H9 (cell line): Measurements from ENCODE around the gene SLC24A3. TPM values are rescaled to one million over a fixed set of nuclear protein-coding genes. Genes with fewer than 3 reads are reported as not detected.

ENCODE experiments used
- DNase-seq: peaks from one replicate; pipeline ENCODE4 v3.0.0-alpha.2; 2017
- H2AFZ ChIP-seq: one replicate; pipeline ENCODE4 v1.6.1; 2013; ENCODE audit warnings: mild to moderate bottlenecking, low read length, control low read depth, moderate library complexity
- H2AK5ac ChIP-seq: 2 replicates; pipeline ENCODE4 v1.6.1; 2013; ENCODE audit warnings: low read length, control low read depth, mixed read lengths; ENCODE audit not compliant: insufficient read length
- H2BK120ac ChIP-seq: one replicate; pipeline ENCODE4 v1.6.1; 2013; ENCODE audit warnings: low read depth, mild to moderate bottlenecking, low read length, control low read depth, inconsistent platforms; ENCODE audit not compliant: poor library complexity, severe bottlenecking
- H2BK12ac ChIP-seq: 2 replicates; pipeline ENCODE4 v1.6.1; 2013; ENCODE audit warnings: low read length, control low read depth, mixed read lengths, low read depth; ENCODE audit not compliant: insufficient read length
- H2BK15ac ChIP-seq: 2 replicates; pipeline ENCODE4 v1.6.1; 2013; ENCODE audit warnings: low read depth, low read length, control low read depth
- H2BK20ac ChIP-seq: one replicate; pipeline ENCODE4 v1.6.1; 2013; ENCODE audit warnings: low read depth, mild to moderate bottlenecking, low read length, control low read depth, inconsistent platforms; ENCODE audit not compliant: poor library complexity, severe bottlenecking
- H2BK5ac ChIP-seq: 2 replicates; pipeline ENCODE4 v1.6.1; 2013; ENCODE audit warnings: low read length, control low read depth, mixed read lengths; ENCODE audit not compliant: insufficient read length
- H3K14ac ChIP-seq: 2 replicates; pipeline ENCODE4 v1.6.1; 2013; ENCODE audit warnings: low read length, control low read depth; ENCODE audit not compliant: insufficient read depth
- H3K18ac ChIP-seq: 2 replicates; pipeline ENCODE4 v1.6.1; 2013; ENCODE audit warnings: low read depth, mild to moderate bottlenecking, mixed read lengths, low read length, control low read depth; ENCODE audit not compliant: insufficient read length
- H3K23ac ChIP-seq: 2 replicates; pipeline ENCODE4 v1.6.1; 2013; ENCODE audit warnings: low read length, control low read depth, mixed read lengths, low read depth; ENCODE audit not compliant: insufficient read length
- H3K23me2 ChIP-seq: 2 replicates; pipeline ENCODE4 v1.6.1; 2013; ENCODE audit warnings: low read depth, mild to moderate bottlenecking, mixed read lengths, low read length, control low read depth; ENCODE audit not compliant: insufficient read length, poor library complexity, severe bottlenecking
- H3K27ac ChIP-seq: 2 replicates; pipeline ENCODE4 v1.5.1; 2013; ENCODE audit warnings: low read length, control low read depth, mixed read lengths, low read depth; ENCODE audit not compliant: insufficient read length
- H3K27me3 ChIP-seq: 2 replicates; pipeline ENCODE4 v1.6.1; 2013; ENCODE audit warnings: low read length, control low read depth, inconsistent platforms; ENCODE audit not compliant: insufficient read depth
- H3K4ac ChIP-seq: 2 replicates; pipeline ENCODE4 v1.6.1; 2013; ENCODE audit warnings: low read depth, mild to moderate bottlenecking, control low read depth, inconsistent platforms, low read length, moderate library complexity
- H3K4me1 ChIP-seq: 2 replicates; pipeline ENCODE4 v1.6.1; 2013; ENCODE audit warnings: low read length, control low read depth, inconsistent platforms; ENCODE audit not compliant: insufficient read depth
- H3K4me2 ChIP-seq: 2 replicates; pipeline ENCODE4 v1.6.1; 2013; ENCODE audit warnings: low read length, control low read depth, mixed read lengths; ENCODE audit not compliant: insufficient read length, insufficient read depth
- H3K56ac ChIP-seq: 2 replicates; pipeline ENCODE4 v1.6.1; 2013; ENCODE audit warnings: low read depth, mild to moderate bottlenecking, mixed read lengths, low read length, control low read depth; ENCODE audit not compliant: insufficient read length
- H3K79me1 ChIP-seq: 2 replicates; pipeline ENCODE4 v1.6.1; 2013; ENCODE audit warnings: low read depth, mild to moderate bottlenecking, moderate library complexity, low read length, control low read depth, inconsistent platforms; ENCODE audit not compliant: insufficient read depth, poor library complexity, severe bottlenecking
- H3K79me2 ChIP-seq: 2 replicates; pipeline ENCODE4 v1.6.1; 2013; ENCODE audit warnings: low read length, control low read depth, inconsistent platforms; ENCODE audit not compliant: insufficient read depth
- H3K9ac ChIP-seq: 2 replicates; pipeline ENCODE4 v1.6.1; 2013; ENCODE audit warnings: low read length, control low read depth, mixed read lengths; ENCODE audit not compliant: insufficient read length; ENCODE audit errors: extremely low read depth
- H3K9me3 ChIP-seq: one replicate; pipeline ENCODE4 v1.6.1; 2013; ENCODE audit warnings: low read depth, low read length, inconsistent platforms; ENCODE audit not compliant: control insufficient read depth
- H3T11ph ChIP-seq: one replicate; pipeline ENCODE4 v1.6.1; 2013; ENCODE audit warnings: mild to moderate bottlenecking, low read length, control low read depth, inconsistent platforms
- H4K20me1 ChIP-seq: one replicate; pipeline ENCODE4 v1.6.1; 2013; ENCODE audit not compliant: control insufficient read depth, insufficient read length, insufficient read depth
- H4K5ac ChIP-seq: 2 replicates; pipeline ENCODE4 v1.6.1; 2013; ENCODE audit warnings: low read depth, mild to moderate bottlenecking, mixed read lengths, low read length, control low read depth; ENCODE audit not compliant: insufficient read length
- H4K8ac ChIP-seq: replicated peaks from 2 replicates; pipeline ENCODE4 v1.6.1; 2013; ENCODE audit warnings: low read length, control low read depth, mixed read lengths, low read depth; ENCODE audit not compliant: insufficient read length
- H4K91ac ChIP-seq: 2 replicates; pipeline ENCODE4 v1.6.1; 2013; ENCODE audit warnings: low read depth, mild to moderate bottlenecking, moderate library complexity, mixed read lengths, low read length, control low read depth; ENCODE audit not compliant: insufficient read length
- H3K27ac Mint-ChIP-seq, 3 experiments: 2 replicates in 2 of 3; 3 replicates in 1 of 3; pipeline ENCODE4 v1.8.0; 2020 to 2021; ENCODE audit warnings: mixed read lengths in 3 of 3, mild to moderate bottlenecking in 1 of 3, moderate library complexity in 1 of 3
- H3K27me3 Mint-ChIP-seq: 2 replicates; pipeline ENCODE4 v1.8.0; 2021; ENCODE audit warnings: low read depth, mild to moderate bottlenecking, moderate library complexity, mixed read lengths
- H3K36me3 Mint-ChIP-seq, 3 experiments: 2 replicates in 2 of 3; 3 replicates in 1 of 3; pipeline ENCODE4 v1.8.0; 2020 to 2021; ENCODE audit warnings: low read depth in 3 of 3, mixed read lengths in 3 of 3; ENCODE audit not compliant: insufficient read depth in 1 of 3
- H3K4me1 Mint-ChIP-seq, 2 experiments: 2 replicates each; pipeline ENCODE4 v1.8.0; 2020; ENCODE audit warnings: mixed read lengths in 2 of 2
- H3K4me3 Mint-ChIP-seq, 2 experiments: 2 replicates in 1 of 2; 3 replicates in 1 of 2; pipeline ENCODE4 v1.8.0; 2020 to 2021; ENCODE audit warnings: mild to moderate bottlenecking in 2 of 2, mixed read lengths in 2 of 2, moderate library complexity in 1 of 2
- H3K9me3 Mint-ChIP-seq, 2 experiments: 2 replicates in 1 of 2; 3 replicates in 1 of 2; pipeline ENCODE4 v1.8.0; 2020; ENCODE audit warnings: mild to moderate bottlenecking in 2 of 2, mixed read lengths in 2 of 2, moderate library complexity in 1 of 2
- WGBS: extraction: QIAGEN DNeasy Blood & Tissue Kit; methylation state at CpG from one replicate; pipeline ENCODE4 v1.1.7; 2013; ENCODE audit warnings: missing lambda C conversion rate, low lambda C conversion rate, mixed read lengths; ENCODE audit not compliant: insufficient read length; ENCODE audit errors: extremely low coverage; 5-methylcytosine and 5-hydroxymethylcytosine counted together
- total RNA-seq: library from RNA; stranded (reverse); gene quantifications from 2 replicates; pipeline ENCODE4 v1.2.1, GENCODE V29; 2021
- TF ChIP-seq, protein P1 (sequence below): fragments of 200-600 bp; sonication (generic); conservative IDR thresholded peaks from 3 replicates; pipeline ENCODE4 v1.8.0; 2021; ENCODE audit warnings: antibody characterized with exemption, mild to moderate bottlenecking

The SLC24A3 gene
- total RNA-seq, 1 experiment from 2014 or later = 0.83 TPM

DNA sequence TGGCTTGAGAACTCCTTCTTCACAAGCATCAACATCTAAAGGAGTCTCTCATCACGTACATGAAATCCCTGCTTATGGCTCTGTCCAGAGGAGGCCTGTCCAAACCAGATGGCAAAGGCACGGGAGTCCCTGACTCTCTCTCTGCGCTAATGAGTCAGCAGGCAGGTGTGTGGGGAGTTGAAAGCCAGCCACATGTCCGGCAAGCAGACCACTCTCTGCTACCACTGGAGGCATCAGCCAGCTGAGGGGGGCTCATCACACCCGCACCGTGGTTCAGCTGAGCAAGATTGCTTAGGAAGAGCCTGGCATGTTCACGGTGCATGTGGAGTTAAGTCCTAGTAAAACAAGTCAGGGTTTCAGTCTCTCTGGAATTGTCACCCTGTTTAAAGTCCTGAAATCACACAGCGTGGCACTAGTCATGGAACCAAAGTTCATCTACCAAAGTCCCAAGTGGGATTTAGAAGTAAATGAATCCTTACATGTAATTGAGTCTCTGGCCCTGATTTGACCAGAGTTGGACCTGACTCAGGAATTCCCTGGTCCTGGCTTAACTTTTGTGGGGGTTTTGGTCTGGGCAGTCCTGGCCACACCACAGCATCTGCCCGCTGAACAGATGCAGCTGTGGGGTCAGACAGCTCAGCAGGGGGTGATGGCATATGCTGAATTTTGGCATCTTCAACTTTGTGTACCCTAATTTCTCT lies 390.4 kb downstream of the SLC24A3 start:
- Mint-ChIP-seq H3K27ac (no peak overlapping the region), H3K4me1 (peaks cover 24 to 33% of the 10 kb centered on the region in 2 experiments), H3K9me3 (no peaks in the 10 kb centered on the region), H3K27me3 (no peaks in the 10 kb centered on the region; the same call in 1 of the 2 replicates), H3K4me3 (no peak overlapping the region), H3K36me3 (peaks cover 0 to under 1% (median 0%) of the 10 kb centered on the region in 3 experiments; a peak in 3 of 7 replicates)
- no peak overlapping the region for H3T11ph ChIP-seq
- H3K9me3 ChIP-seq = no peaks in the 10 kb centered on the region
- H4K5ac ChIP-seq = no peak overlapping the region
- no peak overlapping the region for H2AFZ ChIP-seq
- no peak overlapping the region for H3K4ac ChIP-seq
- H3K9ac ChIP-seq = no peak overlapping the region
- DNase-seq = no peak
- H3K4me1 ChIP-seq = no peaks in the 10 kb centered on the region; the same call in 1 of the 2 replicates
- H3K79me2 ChIP-seq = no peaks in the 10 kb centered on the region
- no peak overlapping the region for H3K4me2 ChIP-seq
- H2BK20ac ChIP-seq = no peak overlapping the region
- H3K27ac ChIP-seq = no peak overlapping the region
- H3K18ac ChIP-seq = no peak overlapping the region
- TF ChIP-seq, protein P1, sequence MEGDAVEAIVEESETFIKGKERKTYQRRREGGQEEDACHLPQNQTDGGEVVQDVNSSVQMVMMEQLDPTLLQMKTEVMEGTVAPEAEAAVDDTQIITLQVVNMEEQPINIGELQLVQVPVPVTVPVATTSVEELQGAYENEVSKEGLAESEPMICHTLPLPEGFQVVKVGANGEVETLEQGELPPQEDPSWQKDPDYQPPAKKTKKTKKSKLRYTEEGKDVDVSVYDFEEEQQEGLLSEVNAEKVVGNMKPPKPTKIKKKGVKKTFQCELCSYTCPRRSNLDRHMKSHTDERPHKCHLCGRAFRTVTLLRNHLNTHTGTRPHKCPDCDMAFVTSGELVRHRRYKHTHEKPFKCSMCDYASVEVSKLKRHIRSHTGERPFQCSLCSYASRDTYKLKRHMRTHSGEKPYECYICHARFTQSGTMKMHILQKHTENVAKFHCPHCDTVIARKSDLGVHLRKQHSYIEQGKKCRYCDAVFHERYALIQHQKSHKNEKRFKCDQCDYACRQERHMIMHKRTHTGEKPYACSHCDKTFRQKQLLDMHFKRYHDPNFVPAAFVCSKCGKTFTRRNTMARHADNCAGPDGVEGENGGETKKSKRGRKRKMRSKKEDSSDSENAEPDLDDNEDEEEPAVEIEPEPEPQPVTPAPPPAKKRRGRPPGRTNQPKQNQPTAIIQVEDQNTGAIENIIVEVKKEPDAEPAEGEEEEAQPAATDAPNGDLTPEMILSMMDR = no peak
- H3K56ac ChIP-seq = no peak overlapping the region
- no peak overlapping the region for H3K23ac ChIP-seq
- no peak overlapping the region for H4K91ac ChIP-seq
- H2AK5ac ChIP-seq = no peak overlapping the region
- no peak overlapping the region for H2BK12ac ChIP-seq
- H3K27me3 ChIP-seq = no peaks in the 10 kb centered on the region
- no peak overlapping the region; the same call in 1 of the 2 replicates for H3K14ac ChIP-seq
- no peak overlapping the region for H4K8ac ChIP-seq
- H3K23me2 ChIP-seq = no peaks in the 10 kb centered on the region
- no CpG with 5 or more reads among the region's 9 CpGs for WGBS
- H3K79me1 ChIP-seq = no peaks in the 10 kb centered on the region
- no peak overlapping the region for H2BK5ac ChIP-seq
- H2BK15ac ChIP-seq = no peak overlapping the region
- H2BK120ac ChIP-seq = no peak overlapping the region
- no peaks in the 10 kb centered on the region for H4K20me1 ChIP-seq
